Activated naive CD4-positive, alpha-beta T cell treated with anti-CD3 and anti-CD28 coated beads, Interleukin-2, amount 10 ng/mL, durations not matched to agents 7 days and 5 days (primary cell): ENCODE data around the gene SDK1.
"Not testable (repeated sequence)": the region's sequence is repeated elsewhere in the genome, so short reads cannot be mapped to it uniquely, and the experiment has no call there.

Experiments used
- CTCF ChIA-PET: fragments of 350-600 bp; sonication (Branson Sonifier 250); formaldehyde crosslinking; loops from one replicate; lab custom pipeline; 2021; ENCODE audit warnings: antibody characterized with exemption; lab: Charles Lee
- DNase-seq: peaks from one replicate; pipeline ENCODE4 v3.0.0-alpha.2; 2020
- H3K27ac Mint-ChIP-seq: one replicate; pipeline ENCODE4 v1.8.0; 2021; ENCODE audit warnings: mild to moderate bottlenecking, moderate library complexity, mixed read lengths
- H3K27me3 Mint-ChIP-seq: one replicate; pipeline ENCODE4 v1.8.0; 2021; ENCODE audit warnings: mild to moderate bottlenecking, mixed read lengths
- H3K36me3 Mint-ChIP-seq: one replicate; pipeline ENCODE4 v1.8.0; 2021; ENCODE audit warnings: mixed read lengths
- H3K4me1 Mint-ChIP-seq: one replicate; pipeline ENCODE4 v1.8.0; 2021; ENCODE audit warnings: mixed read lengths
- H3K4me3 Mint-ChIP-seq: one replicate; pipeline ENCODE4 v1.8.0; 2021; ENCODE audit warnings: mild to moderate bottlenecking, moderate library complexity, mixed read lengths
- H3K9me3 Mint-ChIP-seq: one replicate; pipeline ENCODE4 v1.8.0; 2021; ENCODE audit warnings: mixed read lengths

The SDK1 gene

GRCh38 chr7:4208586-4208985, 907.5 kb downstream of the SDK1 start:
- Mint-ChIP-seq H3K27me3 (no peaks in the 10 kb centered on the region), H3K4me3 (no peak overlapping the region), H3K27ac (no peak overlapping the region), H3K4me1 (no peaks in the 10 kb centered on the region), H3K9me3 (no peaks in the 10 kb centered on the region), H3K36me3 (no peaks in the 10 kb centered on the region)
- CTCF ChIA-PET, result no interaction called here
- DNase-seq, result no peak

GRCh38 chr7:4209126-4209525, 908.1 kb downstream of the SDK1 start:
- no peak overlapping the region for H3K27ac Mint-ChIP-seq
- no peaks in the 10 kb centered on the region for H3K27me3 Mint-ChIP-seq
- no peaks in the 10 kb centered on the region for H3K36me3 Mint-ChIP-seq
- H3K9me3 Mint-ChIP-seq, result no peaks in the 10 kb centered on the region
- no peak overlapping the region for H3K4me3 Mint-ChIP-seq
- no peaks in the 10 kb centered on the region for H3K4me1 Mint-ChIP-seq
- CTCF ChIA-PET, result no interaction called here
- no peak for DNase-seq

GRCh38 chr7:4209966-4210365, 908.9 kb downstream of the SDK1 start:
- Mint-ChIP-seq H3K4me1 (no peaks in the 10 kb centered on the region), H3K4me3 (no peak overlapping the region), H3K36me3 (no peaks in the 10 kb centered on the region), H3K27me3 (no peaks in the 10 kb centered on the region), H3K27ac (no peak overlapping the region), H3K9me3 (no peaks in the 10 kb centered on the region)
- CTCF ChIA-PET, result no interaction called here
- DNase-seq, result no peak

GRCh38 chr7:4210821-4211220, 909.8 kb downstream of the SDK1 start:
- no peaks in the 10 kb centered on the region for H3K9me3 Mint-ChIP-seq
- no peak overlapping the region for H3K4me3 Mint-ChIP-seq
- H3K27me3 Mint-ChIP-seq, result no peaks in the 10 kb centered on the region
- no peaks in the 10 kb centered on the region for H3K4me1 Mint-ChIP-seq
- DNase-seq, result no peak
- CTCF ChIA-PET, result no interaction called here
- no peaks in the 10 kb centered on the region for H3K36me3 Mint-ChIP-seq
- no peak overlapping the region for H3K27ac Mint-ChIP-seq

GRCh38 chr7:4211261-4211660, 910.2 kb downstream of the SDK1 start:
- no peaks in the 10 kb centered on the region for H3K9me3 Mint-ChIP-seq
- CTCF ChIA-PET, result no interaction called here
- no peaks in the 10 kb centered on the region for H3K27me3 Mint-ChIP-seq
- H3K36me3 Mint-ChIP-seq, result no peaks in the 10 kb centered on the region
- no peak overlapping the region for H3K27ac Mint-ChIP-seq
- DNase-seq, result no peak
- no peak overlapping the region for H3K4me3 Mint-ChIP-seq
- H3K4me1 Mint-ChIP-seq, result no peaks in the 10 kb centered on the region

GRCh38 chr7:4212376-4212775, 911.3 kb downstream of the SDK1 start:
- no peak overlapping the region for H3K4me3 Mint-ChIP-seq
- no peaks in the 10 kb centered on the region for H3K4me1 Mint-ChIP-seq
- H3K9me3 Mint-ChIP-seq, result no peaks in the 10 kb centered on the region
- no peak overlapping the region for H3K27ac Mint-ChIP-seq
- DNase-seq, result no peak
- H3K27me3 Mint-ChIP-seq, result no peaks in the 10 kb centered on the region
- CTCF ChIA-PET, result no interaction called here
- no peaks in the 10 kb centered on the region for H3K36me3 Mint-ChIP-seq

GRCh38 chr7:4214291-4215155, 913.5 kb downstream of the SDK1 start:
- H3K9me3 Mint-ChIP-seq, result no peaks in the 10 kb centered on the region
- CTCF ChIA-PET, result no interaction called here
- H3K27me3 Mint-ChIP-seq, result no peaks in the 10 kb centered on the region
- H3K4me3 Mint-ChIP-seq, result no peak overlapping the region
- no peaks in the 10 kb centered on the region for H3K36me3 Mint-ChIP-seq
- H3K4me1 Mint-ChIP-seq, result no peaks in the 10 kb centered on the region
- no peak overlapping the region for H3K27ac Mint-ChIP-seq
- DNase-seq, result no peak

- Mint-ChIP-seq H3K9me3 (no peaks in the 10 kb centered on the region), H3K4me3 (no peak overlapping the region)
Measured at GRCh38 chr7:4215176-4215720, 914.2 kb downstream of the SDK1 start.

GRCh38 chr7:4216016-4216415, 915.0 kb downstream of the SDK1 start:
- no peak for DNase-seq
- no peak overlapping the region for H3K27ac Mint-ChIP-seq
- H3K27me3 Mint-ChIP-seq, result no peaks in the 10 kb centered on the region
- no peak overlapping the region for H3K4me3 Mint-ChIP-seq
- no peaks in the 10 kb centered on the region for H3K4me1 Mint-ChIP-seq
- H3K9me3 Mint-ChIP-seq, result no peaks in the 10 kb centered on the region
- CTCF ChIA-PET, result no interaction called here
- H3K36me3 Mint-ChIP-seq, result no peaks in the 10 kb centered on the region

More at GRCh38 chr7:4215176-4215720, 914.2 kb downstream of the SDK1 start:
- Mint-ChIP-seq H3K36me3 (no peaks in the 10 kb centered on the region), H3K27me3 (no peaks in the 10 kb centered on the region), H3K4me1 (no peaks in the 10 kb centered on the region), H3K27ac (no peak overlapping the region)
- CTCF ChIA-PET, result no interaction called here
- no peak for DNase-seq

GRCh38 chr7:4217126-4217660, 916.1 kb downstream of the SDK1 start:
- H3K4me1 Mint-ChIP-seq, CTCF ChIA-PET, H3K36me3 Mint-ChIP-seq, H3K4me3 Mint-ChIP-seq, H3K9me3 Mint-ChIP-seq, H3K27me3 Mint-ChIP-seq, H3K27ac Mint-ChIP-seq, DNase-seq: not testable (repeated sequence)

- Mint-ChIP-seq H3K9me3 (no peaks in the 10 kb centered on the region), H3K4me1 (no peaks in the 10 kb centered on the region), H3K36me3 (no peaks in the 10 kb centered on the region), H3K27me3 (no peaks in the 10 kb centered on the region), H3K27ac (no peak overlapping the region), H3K4me3 (no peak overlapping the region)
- CTCF ChIA-PET, result no interaction called here
- DNase-seq, result no peak
Measured at GRCh38 chr7:4218481-4218880, 917.4 kb downstream of the SDK1 start.

GRCh38 chr7:4220011-4220410, 919.0 kb downstream of the SDK1 start:
- DNase-seq, result no peak
- CTCF ChIA-PET, result interaction anchor here (0.6 kb wide), 1 partner anchor 429 kb away, joined by 3 read pairs; no protein-coding TSS in a partner anchor
- no peaks in the 10 kb centered on the region for H3K27me3 Mint-ChIP-seq
- H3K27ac Mint-ChIP-seq, result no peak overlapping the region
- H3K9me3 Mint-ChIP-seq, result peaks cover 2% of the 10 kb centered on the region
- no peaks in the 10 kb centered on the region for H3K4me1 Mint-ChIP-seq
- no peak overlapping the region for H3K4me3 Mint-ChIP-seq
- no peaks in the 10 kb centered on the region for H3K36me3 Mint-ChIP-seq

- Mint-ChIP-seq H3K27ac (no peak overlapping the region), H3K4me1 (no peaks in the 10 kb centered on the region), H3K9me3 (peaks cover 2% of the 10 kb centered on the region), H3K4me3 (no peak overlapping the region), H3K27me3 (no peaks in the 10 kb centered on the region), H3K36me3 (no peaks in the 10 kb centered on the region)
- CTCF ChIA-PET, result no interaction called here
- DNase-seq, result no peak
Measured at GRCh38 chr7:4221043-4221442, 920.0 kb downstream of the SDK1 start.

GRCh38 chr7:4222676-4223075, 921.6 kb downstream of the SDK1 start:
- Mint-ChIP-seq H3K36me3 (no peaks in the 10 kb centered on the region), H3K4me3 (no peak overlapping the region), H3K4me1 (no peaks in the 10 kb centered on the region), H3K27me3 (no peaks in the 10 kb centered on the region), H3K27ac (no peak overlapping the region), H3K9me3 (peaks cover 2% of the 10 kb centered on the region)
- CTCF ChIA-PET, result no interaction called here
- no peak for DNase-seq

- no peak for DNase-seq
- Mint-ChIP-seq H3K9me3 (peaks cover 2% of the 10 kb centered on the region), H3K27me3 (no peaks in the 10 kb centered on the region), H3K27ac (no peak overlapping the region), H3K36me3 (no peaks in the 10 kb centered on the region), H3K4me3 (no peak overlapping the region), H3K4me1 (no peaks in the 10 kb centered on the region)
- CTCF ChIA-PET, result no interaction called here
Measured at GRCh38 chr7:4225361-4225771, 924.3 kb downstream of the SDK1 start.
